Prostate gland (tissue), 2 donors: Measurements from ENCODE around the gene DBT. TPM values are rescaled to one million over a fixed set of nuclear protein-coding genes. Genes with fewer than 3 reads are reported as not detected.

Source experiments
- DNase-seq: peaks from one replicate; pipeline ENCODE4 v3.0.0-alpha.2; 2019; ENCODE audit warnings: low spot score
- H3K27ac ChIP-seq, 2 donors: fragments of 200-600 bp; sonication (generic); 2 replicates each; pipeline ENCODE4 v1.5.1; 2017 to 2019
- H3K27me3 ChIP-seq: fragments of 200-600 bp; sonication (generic); replicated peaks from 2 replicates; pipeline ENCODE4 v1.5.1; 2019; ENCODE audit not compliant: insufficient read depth
- H3K36me3 ChIP-seq, 2 donors: fragments of 200-600 bp; sonication (generic); 1 replicate in 1 of 2; 2 replicates in 1 of 2; pipeline versions ENCODE4 v1.5.1 to v1.8.1; 2017 to 2019
- H3K4me1 ChIP-seq: fragments of 200-600 bp; sonication (generic); replicated peaks from 2 replicates; pipeline ENCODE4 v1.5.1; 2019
- H3K4me3 ChIP-seq, 2 donors: fragments of 200-600 bp; sonication (generic); 2 replicates each; pipeline ENCODE4 v1.5.1; 2017 to 2019
- H3K9me3 ChIP-seq: fragments of 200-600 bp; sonication (generic); 2 replicates; pipeline ENCODE4 v1.5.1; 2017
- POLR2A ChIP-seq: fragments of 450-650 bp; IDR thresholded peaks from one replicate; pipeline ENCODE4 v1.6.1; 2016; ENCODE audit warnings: antibody characterized with exemption, mild to moderate bottlenecking
- POLR2AphosphoS5 ChIP-seq: sonication (generic); formaldehyde crosslinking; IDR thresholded peaks from one replicate; pipeline ENCODE4 v1.6.1; 2017; ENCODE audit warnings: antibody characterized with exemption
- WGBS: methylation state at CpG from one replicate; pipeline ENCODE4 v1.1.5; 2018; 5-methylcytosine and 5-hydroxymethylcytosine counted together
- intact Hi-C: fragments of 100-400 bp; cut with DNase I; formaldehyde crosslinking; loops from one replicate; pipeline ENCODE4 v1.14.2; 2022
- total RNA-seq, 2 donors: library from RNA; depleted of rRNA; stranded (reverse); fragments of >200 nt; gene quantifications; one replicate each; pipeline ENCODE4 v1.1.0, GENCODE V29; 2016
- TF ChIP-seq, protein P1 (sequence below), 4 experiments: fragments of 200-600 bp in 2 of 4; fragments of 450-650 bp in 2 of 4; sonication (generic) in 2 of 4; IDR thresholded peaks; 1 replicate in 3 of 4; 2 replicates in 1 of 4; pipeline ENCODE4 v1.5.1; 2016 to 2019; ENCODE audit warnings: antibody characterized with exemption in 4 of 4, mild to moderate bottlenecking in 2 of 4, moderate library complexity in 2 of 4

The DBT gene
- total RNA-seq, 2 donors from 2014 or later, result 7.6 to 17.3 TPM

DNA sequence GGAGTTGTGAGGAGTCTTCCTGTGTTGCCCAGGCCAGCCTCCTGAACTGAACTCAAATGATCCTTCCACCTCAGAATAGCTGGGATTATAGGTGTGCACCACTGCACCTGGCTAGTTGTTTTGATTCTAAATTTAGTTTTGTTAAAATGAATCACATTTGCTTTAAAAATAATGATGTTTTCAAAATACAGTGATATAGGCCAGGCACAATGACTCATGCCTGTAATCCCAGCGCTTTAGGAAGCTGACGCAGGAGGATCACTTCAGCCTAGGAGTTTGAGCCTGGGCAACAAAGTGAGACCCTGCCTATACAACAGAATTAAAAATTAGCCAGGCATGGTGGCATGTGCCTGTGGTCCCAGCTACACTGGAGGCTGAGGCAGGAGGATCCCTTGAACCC lies 40.7 kb upstream of the DBT start:
- H3K36me3 ChIP-seq, result no peaks in the 10 kb centered on the region
- no peaks in the 10 kb centered on the region for H3K27me3 ChIP-seq
- DNase-seq, result no peak
- 100% methylated on average over 2 of the region's 2 CpGs for WGBS
- TF ChIP-seq POLR2A, result no peak
- no peaks in the 10 kb centered on the region for H3K9me3 ChIP-seq
- intact Hi-C loops, result no loop called here
- H3K27ac ChIP-seq, result no peak overlapping the region
- no peaks in the 10 kb centered on the region for H3K4me1 ChIP-seq
- no peak overlapping the region for H3K4me3 ChIP-seq

DNA sequence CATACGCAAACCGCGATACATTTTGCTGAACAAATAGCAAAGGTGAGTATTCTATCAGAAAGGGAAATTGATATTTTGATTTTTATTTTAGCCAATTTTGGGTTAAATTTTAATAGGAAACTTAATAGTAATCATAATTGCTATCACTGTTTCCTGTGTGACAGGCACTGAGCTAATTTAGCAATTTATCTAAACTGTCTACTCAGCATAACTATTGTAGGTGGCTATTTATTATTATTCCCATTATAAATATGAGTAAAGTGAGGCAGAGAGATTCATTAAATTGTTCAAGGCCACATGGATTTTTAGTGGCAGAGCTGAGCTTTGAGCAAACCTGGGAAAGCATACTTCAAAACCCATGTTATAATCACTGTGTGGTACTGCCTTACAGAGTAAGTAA lies 37.5 kb upstream of the DBT start:
- H3K27me3 ChIP-seq, result no peaks in the 10 kb centered on the region
- no peak overlapping the region for H3K27ac ChIP-seq
- WGBS, result 98% methylated on average over 3 of the region's 3 CpGs
- no peak overlapping the region for H3K4me3 ChIP-seq
- no peaks in the 10 kb centered on the region for H3K9me3 ChIP-seq
- DNase-seq, result no peak
- TF ChIP-seq, protein P1, sequence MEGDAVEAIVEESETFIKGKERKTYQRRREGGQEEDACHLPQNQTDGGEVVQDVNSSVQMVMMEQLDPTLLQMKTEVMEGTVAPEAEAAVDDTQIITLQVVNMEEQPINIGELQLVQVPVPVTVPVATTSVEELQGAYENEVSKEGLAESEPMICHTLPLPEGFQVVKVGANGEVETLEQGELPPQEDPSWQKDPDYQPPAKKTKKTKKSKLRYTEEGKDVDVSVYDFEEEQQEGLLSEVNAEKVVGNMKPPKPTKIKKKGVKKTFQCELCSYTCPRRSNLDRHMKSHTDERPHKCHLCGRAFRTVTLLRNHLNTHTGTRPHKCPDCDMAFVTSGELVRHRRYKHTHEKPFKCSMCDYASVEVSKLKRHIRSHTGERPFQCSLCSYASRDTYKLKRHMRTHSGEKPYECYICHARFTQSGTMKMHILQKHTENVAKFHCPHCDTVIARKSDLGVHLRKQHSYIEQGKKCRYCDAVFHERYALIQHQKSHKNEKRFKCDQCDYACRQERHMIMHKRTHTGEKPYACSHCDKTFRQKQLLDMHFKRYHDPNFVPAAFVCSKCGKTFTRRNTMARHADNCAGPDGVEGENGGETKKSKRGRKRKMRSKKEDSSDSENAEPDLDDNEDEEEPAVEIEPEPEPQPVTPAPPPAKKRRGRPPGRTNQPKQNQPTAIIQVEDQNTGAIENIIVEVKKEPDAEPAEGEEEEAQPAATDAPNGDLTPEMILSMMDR (IDR thresholded peaks at IDR 0.05), result no peak
- no peak for TF ChIP-seq POLR2A
- no peak for TF ChIP-seq POLR2AphosphoS5
- no peaks in the 10 kb centered on the region for H3K4me1 ChIP-seq
- intact Hi-C loops, result no loop called here
- H3K36me3 ChIP-seq, result no peaks in the 10 kb centered on the region

DNA sequence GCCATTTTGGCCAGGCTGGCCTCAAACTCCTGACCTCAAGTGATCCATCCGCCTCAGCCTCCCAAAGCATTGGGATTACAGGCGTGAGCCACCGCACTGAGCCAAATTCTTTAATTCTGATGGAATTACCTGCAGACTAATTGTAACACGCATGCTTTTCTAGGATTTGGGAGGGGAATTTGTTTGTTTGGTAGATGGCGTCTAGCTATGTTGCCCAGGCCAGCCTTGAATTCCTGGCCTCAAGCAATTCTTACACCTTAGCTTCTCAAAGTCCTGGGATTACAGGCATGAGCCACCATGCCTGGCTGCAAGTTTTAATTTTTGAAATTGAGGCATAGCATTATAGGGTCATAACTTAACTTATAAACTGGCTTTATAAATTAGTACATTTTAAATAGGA lies 35.0 kb upstream of the DBT start:
- no peaks in the 10 kb centered on the region for H3K27me3 ChIP-seq
- TF ChIP-seq, protein P1 (IDR thresholded peaks at IDR 0.05), result no peak
- no peak for TF ChIP-seq POLR2AphosphoS5
- TF ChIP-seq POLR2A, result no peak
- H3K27ac ChIP-seq, result no peak overlapping the region
- H3K36me3 ChIP-seq, result no peaks in the 10 kb centered on the region
- H3K4me1 ChIP-seq, result no peaks in the 10 kb centered on the region
- DNase-seq, result no peak
- WGBS, result 96% methylated on average over 5 of the region's 5 CpGs
- H3K9me3 ChIP-seq, result no peaks in the 10 kb centered on the region
- H3K4me3 ChIP-seq, result no peak overlapping the region
- intact Hi-C loops, result no loop called here

DNA sequence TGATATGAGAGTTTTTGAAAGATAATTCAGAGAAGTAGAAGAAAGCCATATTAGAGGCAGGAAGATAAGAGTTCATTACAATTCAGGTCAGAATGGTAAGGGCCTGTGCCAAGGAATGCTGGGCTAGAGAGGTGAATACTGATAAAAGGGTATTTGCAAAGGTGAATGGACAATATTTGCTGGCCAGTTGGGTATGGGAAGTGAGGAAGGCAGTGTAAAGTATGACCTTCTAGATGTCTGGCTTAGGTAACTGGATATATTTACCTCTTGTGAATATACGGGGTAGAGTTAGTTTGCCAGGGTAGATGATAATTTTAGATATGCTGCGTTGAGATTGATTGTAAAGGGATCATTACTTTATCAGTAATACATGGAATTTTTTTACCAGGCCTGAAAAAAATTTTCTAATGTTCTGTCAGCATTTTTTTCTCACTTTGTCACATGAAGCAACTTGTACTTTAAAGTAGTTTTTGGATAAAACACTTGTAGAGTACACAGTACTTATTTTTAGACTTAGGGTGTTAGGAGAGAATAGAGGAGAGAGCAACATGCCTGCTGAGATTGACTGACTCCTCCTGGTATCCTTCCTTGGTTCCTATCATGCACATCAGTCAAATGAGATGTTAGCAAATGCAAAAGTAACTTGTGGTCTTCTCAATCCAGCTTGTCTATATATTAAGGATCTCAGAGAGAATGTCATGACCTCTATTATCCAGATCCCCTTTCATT lies 30.5 kb upstream of the DBT start:
- DNase-seq, result no peak
- Histone ChIP-seq H3K36me3 (peaks cover 5 to 9% of the 10 kb centered on the region in 2 donors), H3K9me3 (no peaks in the 10 kb centered on the region), H3K27ac (no peak overlapping the region), H3K4me1 (no peaks in the 10 kb centered on the region), H3K27me3 (no peaks in the 10 kb centered on the region), H3K4me3 (no peak overlapping the region)
- intact Hi-C loops, result no loop called here
- WGBS, result 37% methylated on average over 2 of the region's 2 CpGs
- no peak for TF ChIP-seq POLR2AphosphoS5
- TF ChIP-seq, protein P1 (IDR thresholded peaks at IDR 0.05), result no peak
- no peak for TF ChIP-seq POLR2A

DNA sequence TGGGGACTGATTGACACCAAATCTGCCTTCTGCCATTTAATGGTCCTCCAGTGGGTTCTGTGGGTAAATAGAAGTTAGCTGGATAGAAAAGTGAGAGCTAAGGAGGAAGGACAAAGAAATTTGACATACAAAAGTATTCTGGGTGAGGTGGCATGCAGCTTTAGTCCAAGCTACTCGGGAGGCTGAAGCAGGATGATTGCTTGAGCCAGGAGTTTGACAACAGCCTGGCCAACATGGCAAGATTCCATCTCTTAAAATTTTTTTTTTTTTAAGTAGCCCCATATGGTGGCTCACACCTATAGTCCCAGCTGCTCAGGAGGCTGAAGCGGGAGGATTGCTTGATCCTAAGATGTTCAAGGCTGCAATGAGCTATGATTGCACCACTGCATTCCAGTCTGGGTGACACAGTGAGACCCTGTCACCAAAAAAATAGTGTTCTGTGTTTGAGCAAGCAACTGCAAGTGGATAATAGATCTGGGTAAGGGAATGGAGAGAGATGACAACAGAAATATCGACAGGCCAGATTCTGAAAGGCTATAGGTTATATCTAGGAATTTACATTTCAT lies 29.8 kb upstream of the DBT start:
- 73% methylated on average over 3 of the region's 3 CpGs for WGBS
- TF ChIP-seq, protein P1 (IDR thresholded peaks at IDR 0.05), result no peak
- no peak for TF ChIP-seq POLR2AphosphoS5
- TF ChIP-seq POLR2A, result no peak
- Histone ChIP-seq H3K27me3 (no peaks in the 10 kb centered on the region), H3K4me1 (no peaks in the 10 kb centered on the region), H3K27ac (no peak overlapping the region), H3K9me3 (no peaks in the 10 kb centered on the region), H3K4me3 (no peak overlapping the region), H3K36me3 (peaks cover 5 to 9% of the 10 kb centered on the region in 2 donors)
- intact Hi-C loops, result no loop called here
- no peak for DNase-seq
